Neuron (in vitro differentiated cells): ENCODE results near the gene TAF9.

ENCODE experiments used
- H2AFZ ChIP-seq: one replicate; pipeline ENCODE4 v1.6.1; 2013; ENCODE audit warnings: low read depth, mild to moderate bottlenecking, inconsistent platforms, low read length, moderate library complexity
- H3K27me3 ChIP-seq: one replicate; pipeline ENCODE4 v1.6.1; 2013; ENCODE audit warnings: low read length; ENCODE audit not compliant: insufficient read depth
- H3K36me3 ChIP-seq: one replicate; pipeline ENCODE4 v1.6.1; 2013; ENCODE audit warnings: low read length; ENCODE audit not compliant: insufficient read depth
- H3K4me1 ChIP-seq: one replicate; pipeline ENCODE4 v1.6.1; 2013; ENCODE audit warnings: low read length; ENCODE audit not compliant: insufficient read depth
- H3K4me3 ChIP-seq: 2 replicates; pipeline ENCODE4 v1.5.1; 2013; ENCODE audit warnings: mild to moderate bottlenecking, low read length, moderate library complexity
- H3K9me3 ChIP-seq: one replicate; pipeline ENCODE4 v1.6.1; 2013; ENCODE audit warnings: low read length

TAF9 gene

DNA sequence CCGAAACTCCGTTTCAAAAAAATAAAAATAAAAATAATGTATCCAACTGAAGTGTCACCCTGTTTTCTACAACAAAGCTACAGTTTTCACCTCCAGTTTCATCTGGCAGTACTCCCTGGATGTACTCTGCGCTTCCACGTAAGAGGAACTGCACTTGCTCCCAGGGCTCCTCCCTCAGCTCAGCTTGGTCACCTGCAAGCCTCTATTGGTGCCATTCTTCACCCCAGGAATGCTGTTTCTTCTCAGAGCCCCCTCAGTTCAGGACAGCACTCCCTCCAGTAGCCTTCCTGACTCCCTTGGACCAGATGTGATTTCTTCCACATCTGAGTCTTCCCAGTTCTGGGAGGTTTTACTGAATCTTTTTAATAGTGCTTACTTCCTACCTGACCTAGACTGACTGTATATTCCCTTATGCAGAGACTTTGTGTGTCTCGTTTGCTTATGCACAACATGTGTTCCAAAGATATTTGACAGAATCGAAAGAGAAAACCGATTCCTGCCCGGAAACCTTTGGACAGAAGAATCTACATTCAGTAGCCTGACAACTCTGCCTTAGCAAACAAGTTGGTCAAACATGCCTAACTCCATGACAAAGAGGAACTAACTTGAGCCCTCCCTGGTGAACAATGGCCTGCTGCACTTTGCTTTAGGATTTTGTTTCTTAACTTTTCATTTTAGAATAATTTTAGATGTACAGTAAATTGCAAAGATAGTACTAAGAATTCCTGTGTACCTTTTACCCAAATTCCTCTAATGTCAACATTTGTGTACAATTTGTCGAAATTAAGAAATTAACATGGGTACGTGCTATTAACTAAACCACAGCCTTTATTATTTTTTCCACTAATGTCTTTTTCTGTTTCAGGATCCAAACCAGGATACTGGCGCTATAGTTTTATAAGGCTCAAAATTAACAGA is 37.5 kb downstream of the TAF9 start:
- Histone ChIP-seq H3K9me3 (no peaks in the 10 kb centered on the region), H3K4me3 (no peak overlapping the region), H3K36me3 (no peaks in the 10 kb centered on the region), H3K27me3 (no peaks in the 10 kb centered on the region), H2AFZ (peak overlapping the region; percentile 26), H3K4me1 (no peaks in the 10 kb centered on the region)

DNA sequence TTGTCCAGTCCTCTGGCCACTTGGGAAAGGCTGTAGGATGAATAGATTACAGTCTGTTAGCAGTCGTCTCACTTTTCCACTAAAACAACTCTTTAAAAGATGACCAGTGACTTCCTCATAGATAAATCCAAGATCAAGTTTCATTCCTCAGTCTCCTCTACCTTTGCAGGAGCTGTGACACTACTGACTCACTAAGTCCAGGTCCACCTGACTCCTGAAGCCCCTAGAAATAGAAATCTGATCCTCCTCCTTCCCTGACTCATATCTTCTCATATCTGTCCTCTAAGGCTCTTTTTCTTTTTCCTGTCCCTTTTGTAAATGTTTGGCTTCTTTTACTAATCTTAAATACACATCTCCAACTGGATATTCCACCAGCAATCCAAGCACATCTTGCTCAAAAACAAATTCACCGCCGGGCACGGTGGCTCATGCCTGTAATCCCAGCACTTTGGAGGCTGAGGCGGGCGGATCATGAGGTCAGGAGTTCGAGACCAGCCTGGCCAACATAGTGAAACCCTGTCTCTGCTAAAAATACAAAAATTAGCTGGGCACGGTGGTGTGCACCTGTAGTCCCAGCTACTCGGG is 39.3 kb downstream of the TAF9 start:
- no peak overlapping the region for H3K4me3 ChIP-seq
- H3K27me3 ChIP-seq, result no peaks in the 10 kb centered on the region
- H3K9me3 ChIP-seq, result no peaks in the 10 kb centered on the region
- no peak overlapping the region for H2AFZ ChIP-seq
- no peaks in the 10 kb centered on the region for H3K4me1 ChIP-seq
- no peaks in the 10 kb centered on the region for H3K36me3 ChIP-seq

DNA sequence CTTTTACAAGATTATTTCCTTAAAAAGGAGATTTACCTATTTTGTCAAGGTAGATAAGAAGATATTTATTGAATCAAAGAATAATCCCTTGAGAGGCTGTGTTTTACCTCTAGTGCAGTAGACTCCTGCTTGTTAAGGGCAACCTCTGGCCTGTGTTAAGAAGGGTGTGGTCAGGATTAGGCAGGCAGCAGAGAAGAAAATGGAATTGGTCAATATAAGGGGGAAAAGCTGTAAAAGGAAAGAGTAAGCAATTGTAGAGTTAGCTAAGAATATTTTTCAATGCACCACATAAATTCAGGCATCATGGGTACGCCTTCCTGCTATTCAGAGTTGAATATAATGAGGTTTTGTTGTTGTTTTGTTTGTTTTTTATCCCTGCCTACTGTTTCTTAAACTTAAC is 43.0 kb downstream of the TAF9 start:
- Histone ChIP-seq H3K9me3 (no peaks in the 10 kb centered on the region), H3K4me1 (no peaks in the 10 kb centered on the region), H2AFZ (no peak overlapping the region), H3K4me3 (no peak overlapping the region), H3K27me3 (no peaks in the 10 kb centered on the region), H3K36me3 (no peaks in the 10 kb centered on the region)

DNA sequence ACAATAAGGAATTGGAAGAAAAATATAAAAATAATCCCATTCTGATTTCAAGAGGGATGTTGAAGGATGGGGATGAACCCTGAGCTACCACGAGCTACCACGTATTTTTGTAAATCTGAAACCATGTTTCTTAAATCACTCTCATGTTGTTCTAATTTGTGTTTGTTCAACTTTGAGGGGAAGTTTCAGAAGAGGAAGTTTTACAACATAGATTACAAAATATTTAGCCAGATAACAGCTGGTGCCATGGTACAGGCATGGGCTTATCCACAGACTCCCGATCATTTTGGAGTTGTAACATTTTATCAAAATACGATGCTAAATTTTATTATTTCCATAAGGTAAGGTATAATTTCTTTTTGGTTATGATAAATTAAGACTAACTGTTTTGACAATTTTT is 51.9 kb downstream of the TAF9 start:
- no peaks in the 10 kb centered on the region for H3K36me3 ChIP-seq

DNA sequence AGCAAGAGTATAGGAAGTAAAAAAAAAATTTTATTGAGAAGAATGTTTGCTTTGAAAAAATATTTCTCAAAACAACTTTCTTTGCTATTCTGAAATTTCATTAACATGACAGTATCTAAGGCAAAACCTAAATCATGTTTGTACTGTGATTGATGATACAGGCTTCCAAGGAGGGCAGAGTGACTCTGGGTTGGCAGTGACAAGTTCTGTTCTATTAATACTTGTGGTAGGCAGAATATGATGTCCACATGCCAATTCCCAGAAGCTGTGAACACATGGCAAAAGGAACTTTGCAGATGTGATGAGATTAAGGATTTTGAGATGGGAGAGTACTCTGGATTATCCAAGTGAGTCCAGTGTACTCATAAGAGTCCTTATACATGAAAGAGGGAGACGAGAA is 53.3 kb downstream of the TAF9 start:
- H3K9me3 ChIP-seq, result no peaks in the 10 kb centered on the region

More for the DNA sequence above, 51.9 kb downstream of the TAF9 start:
- H3K4me1 ChIP-seq, result no peaks in the 10 kb centered on the region
- no peaks in the 10 kb centered on the region for H3K9me3 ChIP-seq
- no peak overlapping the region for H2AFZ ChIP-seq
- H3K27me3 ChIP-seq, result no peaks in the 10 kb centered on the region
- H3K4me3 ChIP-seq, result no peak overlapping the region

More for the DNA sequence above, 53.3 kb downstream of the TAF9 start:
- Histone ChIP-seq H2AFZ (no peak overlapping the region), H3K4me3 (no peak overlapping the region), H3K27me3 (no peaks in the 10 kb centered on the region), H3K36me3 (no peaks in the 10 kb centered on the region), H3K4me1 (no peaks in the 10 kb centered on the region)
